ENCODE results near the gene SPATA18. TPM values are rescaled to one million over a fixed set of nuclear protein-coding genes. Genes with fewer than 3 reads are reported as not detected.
"Not testable (repeated sequence)": the region's sequence is repeated elsewhere in the genome, so short reads cannot be mapped to it uniquely, and the experiment has no call there.

The SPATA18 gene
- total RNA-seq, 4 donors from 2014 or later, result 8.5 to 31.8 (median 11.8) TPM

GRCh38 chr4:52126966-52127365 is 75.9 kb downstream of the SPATA18 start:
- DNase-seq (ENCODE audit: low spot score in 2 of 2), result no peak
- WGBS, 2 donors, result 52 to 56% methylated on average over 5 of the region's 5 CpGs
- TF ChIP-seq POLR2A (IDR thresholded peaks at IDR 0.05), result no peak
- TF ChIP-seq, protein P1, sequence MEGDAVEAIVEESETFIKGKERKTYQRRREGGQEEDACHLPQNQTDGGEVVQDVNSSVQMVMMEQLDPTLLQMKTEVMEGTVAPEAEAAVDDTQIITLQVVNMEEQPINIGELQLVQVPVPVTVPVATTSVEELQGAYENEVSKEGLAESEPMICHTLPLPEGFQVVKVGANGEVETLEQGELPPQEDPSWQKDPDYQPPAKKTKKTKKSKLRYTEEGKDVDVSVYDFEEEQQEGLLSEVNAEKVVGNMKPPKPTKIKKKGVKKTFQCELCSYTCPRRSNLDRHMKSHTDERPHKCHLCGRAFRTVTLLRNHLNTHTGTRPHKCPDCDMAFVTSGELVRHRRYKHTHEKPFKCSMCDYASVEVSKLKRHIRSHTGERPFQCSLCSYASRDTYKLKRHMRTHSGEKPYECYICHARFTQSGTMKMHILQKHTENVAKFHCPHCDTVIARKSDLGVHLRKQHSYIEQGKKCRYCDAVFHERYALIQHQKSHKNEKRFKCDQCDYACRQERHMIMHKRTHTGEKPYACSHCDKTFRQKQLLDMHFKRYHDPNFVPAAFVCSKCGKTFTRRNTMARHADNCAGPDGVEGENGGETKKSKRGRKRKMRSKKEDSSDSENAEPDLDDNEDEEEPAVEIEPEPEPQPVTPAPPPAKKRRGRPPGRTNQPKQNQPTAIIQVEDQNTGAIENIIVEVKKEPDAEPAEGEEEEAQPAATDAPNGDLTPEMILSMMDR (IDR thresholded peaks at IDR 0.05), result no peak
- no peak overlapping the region for H3K4me3 ChIP-seq (ENCODE audit: low read depth, poor library complexity, severe bottlenecking)
- intact Hi-C loops (cut with DNase I; ENCODE audit: low total_unique reads), result no loop called here

DNA sequence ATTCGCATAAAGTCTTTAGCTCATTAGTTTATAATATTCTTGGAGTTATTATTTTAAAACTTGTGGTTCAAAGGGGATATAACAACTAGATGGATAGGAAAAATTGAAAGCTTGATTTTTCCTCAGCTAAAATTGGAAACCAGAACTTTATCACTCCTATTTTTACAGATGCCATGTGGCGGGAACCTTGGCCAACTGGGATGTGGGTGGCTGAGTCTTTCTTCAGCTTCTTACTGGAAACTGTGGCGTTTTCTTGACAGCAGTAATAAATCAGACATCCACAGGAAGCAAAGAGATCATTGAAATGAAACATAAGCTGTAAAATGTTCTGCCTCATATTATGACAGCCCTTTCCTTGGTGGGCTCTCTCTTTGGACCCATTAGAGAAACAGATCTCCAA is 84.1 kb downstream of the SPATA18 start:
- 51% methylated on average over 3 of the region's 3 CpGs for WGBS, 2 donors
- H3K4me3 ChIP-seq (ENCODE audit: low read depth, poor library complexity, severe bottlenecking), result no peak overlapping the region
- no peak for DNase-seq (ENCODE audit: low spot score in 2 of 2)
- intact Hi-C loops (cut with DNase I; ENCODE audit: low total_unique reads), result no loop called here
- TF ChIP-seq POLR2A (IDR thresholded peaks at IDR 0.05), result no peak
- TF ChIP-seq, protein P1 (IDR thresholded peaks at IDR 0.05), result no peak

- intact Hi-C loops (cut with DNase I; ENCODE audit: low total_unique reads); DNase-seq (ENCODE audit: low spot score in 2 of 2); H3K4me3 ChIP-seq (ENCODE audit: low read depth, poor library complexity, severe bottlenecking): not testable (repeated sequence)
- WGBS, 2 donors, result 25 to 67% methylated on average over 1 of the region's 1 CpG
Observed at GRCh38 chr4:52137152-52137551, 86.0 kb downstream of the SPATA18 start.

DNA sequence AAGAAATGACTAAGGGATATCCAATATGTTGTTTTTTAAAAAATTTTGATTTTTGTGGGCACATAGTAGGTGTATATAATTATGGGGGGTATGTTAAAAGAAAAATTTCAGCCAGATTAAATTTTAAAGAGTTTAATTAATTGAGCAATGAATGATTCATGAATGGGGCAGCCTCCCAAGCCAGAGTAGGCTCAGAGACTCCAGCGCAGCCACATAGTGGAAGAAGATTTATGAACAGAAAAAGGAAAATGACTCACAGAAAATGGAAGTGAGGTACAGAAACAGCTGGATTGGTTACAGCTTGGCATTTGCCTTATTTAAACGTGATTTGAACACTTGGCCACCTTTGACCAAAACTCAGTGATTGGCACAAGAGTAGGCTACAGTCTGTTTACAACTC is 91.7 kb downstream of the SPATA18 start:
- H3K4me3 ChIP-seq (ENCODE audit: low read depth, poor library complexity, severe bottlenecking), result no peak overlapping the region
- TF ChIP-seq, protein P1 (IDR thresholded peaks at IDR 0.05), result no peak
- no peak for TF ChIP-seq POLR2A (IDR thresholded peaks at IDR 0.05)
- intact Hi-C loops (cut with DNase I; ENCODE audit: low total_unique reads), result no loop called here
- DNase-seq (ENCODE audit: low spot score in 2 of 2), result no peak
- 35 to 41% methylated on average over 2 of the region's 2 CpGs for WGBS, 2 donors

DNA sequence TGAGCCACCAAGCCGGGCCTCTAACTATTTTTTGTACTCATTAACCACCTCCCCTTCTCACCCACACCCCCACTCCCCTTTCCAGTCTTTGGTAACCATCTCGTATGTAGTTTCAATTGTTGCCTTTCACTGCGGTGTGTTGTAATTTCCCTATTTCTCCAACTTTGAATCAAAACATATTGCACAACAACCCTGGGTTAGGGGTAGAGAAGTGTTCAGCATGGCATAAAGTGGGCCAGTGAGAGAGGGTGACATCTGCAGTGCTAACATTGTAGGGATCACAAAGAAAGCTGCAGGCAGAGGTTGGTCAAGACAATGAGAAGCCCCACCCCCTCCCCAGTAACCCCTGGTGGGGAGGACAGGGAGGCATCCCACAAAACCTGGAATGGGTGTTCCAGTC is 92.7 kb downstream of the SPATA18 start:
- TF ChIP-seq POLR2A (IDR thresholded peaks at IDR 0.05), result no peak
- TF ChIP-seq, protein P1 (IDR thresholded peaks at IDR 0.05), result no peak
- intact Hi-C loops (cut with DNase I; ENCODE audit: low total_unique reads), result no loop called here
- no peak for DNase-seq (ENCODE audit: low spot score in 2 of 2)
- WGBS, 2 donors, result 48 to 67% methylated on average over 3 of the region's 3 CpGs
- no peak overlapping the region for H3K4me3 ChIP-seq (ENCODE audit: low read depth, poor library complexity, severe bottlenecking)

DNA sequence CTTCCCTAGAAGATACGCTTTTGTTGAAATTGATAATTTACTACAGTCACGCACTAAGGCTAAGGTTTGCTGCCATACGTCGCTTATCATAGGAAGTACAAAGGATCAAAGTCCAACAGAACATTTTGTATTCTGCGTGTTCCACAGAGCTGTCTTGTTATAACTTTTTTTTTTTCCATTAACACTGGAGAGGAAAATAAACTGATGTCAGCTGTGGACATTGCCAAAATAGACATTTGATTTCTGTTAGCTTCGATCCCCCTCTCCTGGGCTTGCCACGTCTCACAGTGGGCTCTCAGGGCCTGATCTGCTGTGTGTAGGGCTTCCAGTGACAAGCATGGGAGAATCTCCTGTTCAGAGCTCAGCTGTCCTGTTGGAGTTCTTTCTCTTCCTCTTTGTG is 93.3 kb downstream of the SPATA18 start:
- no peak for TF ChIP-seq POLR2A (IDR thresholded peaks at IDR 0.05)
- TF ChIP-seq, protein P1 (IDR thresholded peaks at IDR 0.05), result no peak
- intact Hi-C loops (cut with DNase I; ENCODE audit: low total_unique reads), result no loop called here
- DNase-seq (ENCODE audit: low spot score in 2 of 2), result no peak

More for the DNA sequence above, 93.3 kb downstream of the SPATA18 start:
- WGBS, 2 donors, result 61 to 73% methylated on average over 7 of the region's 7 CpGs
- no peak overlapping the region for H3K4me3 ChIP-seq (ENCODE audit: low read depth, poor library complexity, severe bottlenecking)

Other genes starting within 250 kb of the SPATA18 start
- gene DCUN1D4, start 208.2 kb upstream of the SPATA18 start, total RNA-seq, result 10 to 100 TPM; 16.7 to 30.7 (median 17.7) TPM
- gene LRRC66, start 30.9 kb upstream of the SPATA18 start, total RNA-seq, result not detected
- gene SGCB, start 13.0 kb upstream of the SPATA18 start, total RNA-seq, result 1 to 10 TPM; 5.6 to 9.0 (median 6.8) TPM